ENCODE results near the gene CHMP4A. TPM values are rescaled to one million over a fixed set of nuclear protein-coding genes. Genes with fewer than 3 reads are reported as not detected.

The CHMP4A gene
- total and polyA plus RNA-seq, 2 of the 13 experiments (the other 11 are each of a cell fraction or from before 2014, with no cell fraction given), result 83.6 to 113 TPM

GRCh38 chr14:24177891-24178290, 35.4 kb downstream of the CHMP4A start (continued):
- TF ChIP-seq ZNF318 (CRISPR knock-in tag; IDR thresholded peaks at IDR 0.05), result no peak
- no peak for TF ChIP-seq SNAI1 (CRISPR knock-in tag; IDR thresholded peaks at IDR 0.05; ENCODE audit: borderline replicate concordance)
- TF ChIP-seq ATF2 (CRISPR knock-in tag; IDR thresholded peaks at IDR 0.05), result no peak
- TF ChIP-seq E2F2 (CRISPR knock-in tag; IDR thresholded peaks at IDR 0.05; ENCODE audit: borderline replicate concordance), result no peak
- TF ChIP-seq ZFP37 (CRISPR knock-in tag; IDR thresholded peaks at IDR 0.05; ENCODE audit: borderline replicate concordance), result no peak
- TF ChIP-seq POLR2AphosphoS2 (IDR thresholded peaks at IDR 0.05; ENCODE audit: low read depth, low read length), result no peak
- no peak for TF ChIP-seq PLSCR1 (CRISPR knock-in tag; IDR thresholded peaks at IDR 0.05; ENCODE audit: borderline replicate concordance)
- no peak for TF ChIP-seq TBL1XR1 (IDR thresholded peaks at IDR 0.05; ENCODE audit: borderline replicate concordance, low read length, partially characterized antibody)
- TF ChIP-seq ONECUT2 (CRISPR knock-in tag; IDR thresholded peaks at IDR 0.05), result no peak
- no peak for TF ChIP-seq POLR2G (IDR thresholded peaks at IDR 0.05; ENCODE audit: low read depth, low read length)
- TF ChIP-seq MLLT10 (CRISPR knock-in tag; IDR thresholded peaks at IDR 0.05), result no peak
- TF ChIP-seq TSC22D2 (CRISPR knock-in tag; IDR thresholded peaks at IDR 0.05; ENCODE audit: borderline replicate concordance), result no peak
- TF ChIP-seq YEATS2 (CRISPR knock-in tag; IDR thresholded peaks at IDR 0.05; ENCODE audit: borderline replicate concordance), result no peak
- TF ChIP-seq ZNF232 (CRISPR knock-in tag; IDR thresholded peaks at IDR 0.05; ENCODE audit: borderline replicate concordance), result no peak

All from HepG2 (cell line).